Vagina (tissue), 2 donors: ENCODE data around the gene CRIP2.

Source experiments
- CTCF ChIP-seq, 3 experiments: fragments of 450-650 bp in 2 of 3; fragments of 200-600 bp in 1 of 3; sonication (generic) in 1 of 3; IDR thresholded peaks; one replicate each; pipeline ENCODE4 v1.5.1; 2017 to 2019; ENCODE audit warnings: antibody characterized with exemption in 3 of 3, mild to moderate bottlenecking in 2 of 3, moderate library complexity in 2 of 3
- POLR2A ChIP-seq, 2 donors: fragments of 450-650 bp; IDR thresholded peaks; one replicate each; pipeline ENCODE4 v1.6.1; 2017; ENCODE audit warnings: antibody characterized with exemption in 2 of 2, mild to moderate bottlenecking in 2 of 2, moderate library complexity in 2 of 2
- POLR2AphosphoS5 ChIP-seq, 2 donors: sonication (generic); formaldehyde crosslinking; IDR thresholded peaks; one replicate each; pipeline ENCODE4 v1.9.0; 2017; ENCODE audit warnings: antibody characterized with exemption in 2 of 2, mild to moderate bottlenecking in 2 of 2, low read depth in 1 of 2; ENCODE audit not compliant: insufficient read depth in 1 of 2

DNA sequence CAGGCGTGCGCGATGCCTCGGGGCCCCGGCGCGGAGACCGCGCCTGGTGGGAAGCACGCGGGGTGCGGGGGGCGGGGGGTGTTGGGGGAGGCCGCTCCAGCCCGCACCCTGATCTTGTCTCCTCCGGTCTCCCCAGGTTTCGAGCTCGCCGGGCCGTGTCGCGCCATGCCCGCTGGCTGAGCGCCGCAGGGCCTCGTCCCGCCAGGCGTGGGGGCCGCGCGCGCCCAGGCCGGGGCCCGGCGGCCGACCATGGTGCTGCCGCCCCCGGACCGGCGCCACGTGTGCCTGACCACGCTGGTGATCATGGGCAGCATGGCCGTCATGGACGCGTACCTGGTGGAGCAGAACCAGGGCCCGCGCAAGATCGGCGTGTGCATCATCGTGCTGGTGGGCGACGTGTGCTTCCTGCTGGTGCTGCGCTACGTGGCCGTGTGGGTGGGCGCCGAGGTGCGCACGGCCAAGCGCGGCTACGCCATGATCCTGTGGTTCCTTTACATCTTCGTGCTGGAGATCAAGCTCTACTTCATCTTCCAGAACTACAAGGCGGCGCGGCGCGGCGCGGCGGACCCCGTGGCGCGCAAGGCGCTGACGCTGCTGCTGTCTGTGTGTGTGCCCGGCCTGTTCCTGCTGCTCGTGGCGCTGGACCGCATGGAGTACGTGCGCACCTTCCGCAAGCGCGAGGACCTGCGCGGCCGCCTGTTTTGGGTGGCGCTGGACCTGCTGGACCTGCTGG, 54.1 kb downstream of the CRIP2 start:
- TF ChIP-seq POLR2A (IDR thresholded peaks at IDR 0.05) (no peak), CTCF (IDR thresholded peaks at IDR 0.05) (no peak), POLR2AphosphoS5 (IDR thresholded peaks at IDR 0.05; ENCODE audit: insufficient read depth in 1 of 2, low read depth in 1 of 2) (no peak)
